ENCODE data around the gene NEB.

NEB gene

DNA sequence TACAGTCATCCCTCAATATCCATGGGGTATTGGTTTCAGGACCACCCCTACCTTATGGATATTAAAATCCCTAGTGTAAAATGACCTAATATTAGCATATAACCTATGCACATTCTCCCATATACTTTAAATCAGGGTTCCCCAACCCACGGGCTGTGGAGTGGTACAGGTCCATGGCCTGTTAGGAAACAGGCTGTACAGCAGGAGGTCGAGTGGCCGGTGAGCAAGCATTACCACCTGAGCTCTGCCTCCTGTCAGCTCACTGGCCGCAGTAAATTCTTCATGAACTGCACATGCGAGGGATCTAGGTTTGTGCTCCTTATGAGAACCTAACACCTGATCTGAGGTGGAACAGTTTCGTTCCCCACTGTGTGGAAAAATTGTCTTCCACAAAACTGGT, 250.7 kb downstream of the NEB start:
- Histone ChIP-seq H3K4me1 (ENCODE audit: control insufficient read depth, insufficient read depth, low read length) (no peaks in the 10 kb centered on the region), H3K27ac (ENCODE audit: low read length) (no peak overlapping the region), H3K9me3 (ENCODE audit: control insufficient read depth in 2 of 2, low read length in 2 of 2) (no peaks in the 10 kb centered on the region), H3K36me3 (ENCODE audit: control insufficient read depth in 2 of 2, insufficient read depth in 2 of 2, low read length in 2 of 2) (peaks cover 3 to 7% of the 10 kb centered on the region in 2 donors), H3K4me3 (ENCODE audit: low read length in 2 of 2) (no peak overlapping the region), H3K9ac (ENCODE audit: low read length in 2 of 2) (no peak overlapping the region), H3K27me3 (ENCODE audit: control insufficient read depth in 1 of 2, insufficient read depth in 2 of 2, low read length in 2 of 2) (no peaks in the 10 kb centered on the region)

DNA sequence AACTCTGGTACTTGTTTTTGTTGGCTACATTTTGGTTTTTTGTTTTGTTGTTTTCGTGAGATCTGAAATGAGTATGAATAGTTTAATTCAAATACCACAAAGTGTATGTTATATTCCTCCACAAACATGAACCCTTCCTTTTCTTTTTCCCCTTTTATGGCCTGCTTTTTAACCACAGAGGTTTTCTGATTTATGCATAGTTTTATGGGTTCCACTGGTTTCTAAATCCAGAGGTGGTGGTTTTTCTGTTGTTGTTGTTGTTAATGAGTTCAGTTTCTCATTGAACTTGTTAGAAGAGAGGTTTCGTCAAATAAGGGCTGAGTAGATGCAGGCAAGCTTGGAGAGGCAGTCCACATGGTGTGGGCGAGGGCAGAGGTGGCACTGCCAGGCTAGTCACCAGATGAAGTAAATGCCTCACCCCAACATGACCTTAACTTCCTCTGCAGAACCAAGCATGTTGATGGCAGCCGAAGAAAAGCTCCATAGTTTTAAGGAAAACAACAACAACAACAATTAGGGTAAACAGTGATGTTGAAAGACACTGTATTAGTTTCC, 252.0 kb downstream of the NEB start:
- peaks cover 3 to 7% of the 10 kb centered on the region in 2 donors for H3K36me3 ChIP-seq (ENCODE audit: control insufficient read depth in 2 of 2, insufficient read depth in 2 of 2, low read length in 2 of 2)
- H3K27ac ChIP-seq (ENCODE audit: low read length), result no peak overlapping the region
- no peaks in the 10 kb centered on the region for H3K9me3 ChIP-seq (ENCODE audit: control insufficient read depth in 2 of 2, low read length in 2 of 2)
- no peak overlapping the region for H3K9ac ChIP-seq (ENCODE audit: low read length in 2 of 2)
- H3K27me3 ChIP-seq (ENCODE audit: control insufficient read depth in 1 of 2, insufficient read depth in 2 of 2, low read length in 2 of 2), result no peaks in the 10 kb centered on the region
- no peak overlapping the region for H3K4me3 ChIP-seq (ENCODE audit: low read length in 2 of 2)
- no peaks in the 10 kb centered on the region for H3K4me1 ChIP-seq (ENCODE audit: control insufficient read depth, insufficient read depth, low read length)

DNA sequence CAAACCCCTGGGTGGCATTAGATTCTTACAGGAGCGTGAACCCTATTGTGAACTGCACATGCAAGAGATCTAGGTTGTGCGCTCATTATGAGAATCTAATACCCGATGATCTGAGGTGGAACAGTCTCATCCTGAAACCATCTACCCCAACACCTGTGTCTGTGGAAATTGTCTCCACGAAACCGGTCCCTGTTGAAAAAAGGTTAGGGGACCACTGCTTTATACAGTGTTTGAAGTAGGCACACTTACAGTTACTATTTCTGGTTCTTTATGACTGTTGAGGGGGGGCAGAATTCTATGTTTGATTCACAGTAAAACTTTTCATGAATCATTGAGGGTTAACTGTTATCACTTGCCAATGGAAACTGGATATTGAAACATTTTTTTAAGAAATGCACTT, 252.5 kb downstream of the NEB start:
- H3K9me3 ChIP-seq (ENCODE audit: control insufficient read depth in 2 of 2, low read length in 2 of 2), result no peaks in the 10 kb centered on the region
- no peak overlapping the region for H3K27ac ChIP-seq (ENCODE audit: low read length)
- no peaks in the 10 kb centered on the region for H3K27me3 ChIP-seq (ENCODE audit: control insufficient read depth in 1 of 2, insufficient read depth in 2 of 2, low read length in 2 of 2)
- no peaks in the 10 kb centered on the region for H3K4me1 ChIP-seq (ENCODE audit: control insufficient read depth, insufficient read depth, low read length)
- H3K36me3 ChIP-seq (ENCODE audit: control insufficient read depth in 2 of 2, insufficient read depth in 2 of 2, low read length in 2 of 2), result peaks cover 3 to 7% of the 10 kb centered on the region in 2 donors
- no peak overlapping the region for H3K9ac ChIP-seq (ENCODE audit: low read length in 2 of 2)
- no peak overlapping the region for H3K4me3 ChIP-seq (ENCODE audit: low read length in 2 of 2)

DNA sequence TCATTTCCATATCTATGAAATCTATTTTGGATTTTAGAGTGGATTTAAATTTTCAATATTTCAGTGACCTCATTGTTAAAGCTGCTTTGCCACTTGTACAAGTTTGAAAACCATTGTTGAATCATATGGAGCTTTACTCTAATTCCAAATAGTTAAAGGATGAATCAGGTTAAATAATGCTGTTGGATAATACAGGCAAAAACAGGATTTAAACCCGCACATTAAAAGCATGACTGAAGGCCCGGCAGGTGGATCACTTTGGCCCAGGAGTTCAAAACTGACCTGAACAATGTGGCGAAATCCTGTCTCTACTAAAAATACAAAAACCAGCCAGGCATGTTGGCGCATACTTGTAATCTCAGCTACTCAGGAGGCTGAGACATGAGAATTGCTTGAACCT, 256.3 kb downstream of the NEB start:
- no peaks in the 10 kb centered on the region for H3K9me3 ChIP-seq (ENCODE audit: control insufficient read depth in 2 of 2, low read length in 2 of 2)
- no peak overlapping the region for H3K27ac ChIP-seq (ENCODE audit: low read length)
- no peaks in the 10 kb centered on the region for H3K27me3 ChIP-seq (ENCODE audit: control insufficient read depth in 1 of 2, insufficient read depth in 2 of 2, low read length in 2 of 2)
- H3K4me3 ChIP-seq (ENCODE audit: low read length in 2 of 2), result no peak overlapping the region
- H3K36me3 ChIP-seq (ENCODE audit: control insufficient read depth in 2 of 2, insufficient read depth in 2 of 2, low read length in 2 of 2), result peaks cover 4 to 19% of the 10 kb centered on the region in 2 donors
- H3K4me1 ChIP-seq (ENCODE audit: control insufficient read depth, insufficient read depth, low read length), result no peaks in the 10 kb centered on the region
- H3K9ac ChIP-seq (ENCODE audit: low read length in 2 of 2), result no peak overlapping the region

DNA sequence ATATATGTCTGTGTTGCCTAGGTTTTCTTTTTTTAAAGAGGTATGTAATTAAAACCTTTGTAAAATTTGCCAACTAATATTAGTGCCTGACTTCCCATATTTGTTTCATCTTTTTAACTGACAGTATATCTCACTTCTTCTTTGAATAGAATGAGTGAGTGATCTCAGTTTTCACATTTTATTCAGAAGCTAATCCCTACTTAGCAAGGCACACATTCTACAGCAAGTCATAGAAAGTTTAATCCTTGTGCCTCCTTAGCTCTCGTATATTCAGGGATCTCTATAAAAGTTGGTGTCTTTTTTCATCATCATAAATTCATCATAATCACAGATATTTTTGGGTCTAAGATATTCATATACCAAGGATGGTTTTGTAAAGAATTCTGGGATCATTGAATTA, 258.0 kb downstream of the NEB start:
- Histone ChIP-seq H3K27me3 (ENCODE audit: control insufficient read depth in 1 of 2, insufficient read depth in 2 of 2, low read length in 2 of 2) (no peaks in the 10 kb centered on the region), H3K4me1 (ENCODE audit: control insufficient read depth, insufficient read depth, low read length) (no peaks in the 10 kb centered on the region), H3K9me3 (ENCODE audit: control insufficient read depth in 2 of 2, low read length in 2 of 2) (no peaks in the 10 kb centered on the region), H3K36me3 (ENCODE audit: control insufficient read depth in 2 of 2, insufficient read depth in 2 of 2, low read length in 2 of 2) (peaks cover 4 to 16% of the 10 kb centered on the region in 2 donors), H3K9ac (ENCODE audit: low read length in 2 of 2) (no peak overlapping the region), H3K27ac (ENCODE audit: low read length) (no peak overlapping the region), H3K4me3 (ENCODE audit: low read length in 2 of 2) (no peak overlapping the region)

DNA sequence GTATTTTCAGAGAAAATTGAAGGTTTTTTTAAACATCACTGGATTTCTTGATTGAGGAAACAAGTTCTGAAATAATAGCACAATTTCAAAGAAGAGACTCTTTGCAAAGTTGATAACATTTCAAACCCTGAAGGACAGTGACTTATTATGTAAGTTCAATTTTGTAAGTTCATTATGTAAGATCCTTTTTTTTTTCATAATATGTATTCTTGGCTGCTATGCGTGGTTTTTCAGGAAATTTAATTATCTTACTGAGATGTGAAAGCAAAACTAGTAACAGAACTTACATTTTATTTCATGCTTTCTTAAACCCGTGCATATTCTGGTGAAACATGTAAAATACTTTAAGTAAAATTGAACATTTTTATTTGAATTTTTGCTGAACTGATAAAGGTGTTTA, 259.2 kb downstream of the NEB start:
- Histone ChIP-seq H3K4me3 (ENCODE audit: low read length in 2 of 2) (no peak overlapping the region), H3K27ac (ENCODE audit: low read length) (no peak overlapping the region), H3K36me3 (ENCODE audit: control insufficient read depth in 2 of 2, insufficient read depth in 2 of 2, low read length in 2 of 2) (peaks cover 8 to 21% of the 10 kb centered on the region in 2 donors), H3K27me3 (ENCODE audit: control insufficient read depth in 1 of 2, insufficient read depth in 2 of 2, low read length in 2 of 2) (no peaks in the 10 kb centered on the region), H3K9ac (ENCODE audit: low read length in 2 of 2) (no peak overlapping the region), H3K4me1 (ENCODE audit: control insufficient read depth, insufficient read depth, low read length) (no peaks in the 10 kb centered on the region), H3K9me3 (ENCODE audit: control insufficient read depth in 2 of 2, low read length in 2 of 2) (no peaks in the 10 kb centered on the region)

DNA sequence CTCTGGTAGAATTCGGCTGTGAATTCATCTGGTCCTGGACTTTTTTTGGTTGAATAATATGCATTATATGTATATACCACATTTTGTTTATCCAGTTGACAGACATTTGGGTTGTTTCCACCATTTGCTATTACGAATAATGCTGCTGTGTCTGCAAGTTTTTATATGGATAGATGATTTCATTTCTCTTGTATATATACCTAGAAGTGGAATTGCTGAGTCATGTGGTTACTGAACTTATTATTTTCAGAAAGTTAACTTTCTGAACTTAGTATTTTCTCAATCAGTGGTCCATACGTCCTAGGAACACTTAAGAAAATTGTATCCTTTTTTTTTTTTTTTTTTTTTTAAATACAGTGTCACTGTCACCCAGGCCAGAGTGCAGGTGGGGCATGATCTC, 261.3 kb downstream of the NEB start:
- no peak overlapping the region for H3K27ac ChIP-seq (ENCODE audit: low read length)
- H3K4me3 ChIP-seq (ENCODE audit: low read length in 2 of 2), result no peak overlapping the region
- peaks cover 20 to 41% of the 10 kb centered on the region in 2 donors for H3K36me3 ChIP-seq (ENCODE audit: control insufficient read depth in 2 of 2, insufficient read depth in 2 of 2, low read length in 2 of 2)
- H3K4me1 ChIP-seq (ENCODE audit: control insufficient read depth, insufficient read depth, low read length), result no peaks in the 10 kb centered on the region
- no peaks in the 10 kb centered on the region for H3K9me3 ChIP-seq (ENCODE audit: control insufficient read depth in 2 of 2, low read length in 2 of 2)
- no peaks in the 10 kb centered on the region for H3K27me3 ChIP-seq (ENCODE audit: control insufficient read depth in 1 of 2, insufficient read depth in 2 of 2, low read length in 2 of 2)
- H3K9ac ChIP-seq (ENCODE audit: low read length in 2 of 2), result no peak overlapping the region

DNA sequence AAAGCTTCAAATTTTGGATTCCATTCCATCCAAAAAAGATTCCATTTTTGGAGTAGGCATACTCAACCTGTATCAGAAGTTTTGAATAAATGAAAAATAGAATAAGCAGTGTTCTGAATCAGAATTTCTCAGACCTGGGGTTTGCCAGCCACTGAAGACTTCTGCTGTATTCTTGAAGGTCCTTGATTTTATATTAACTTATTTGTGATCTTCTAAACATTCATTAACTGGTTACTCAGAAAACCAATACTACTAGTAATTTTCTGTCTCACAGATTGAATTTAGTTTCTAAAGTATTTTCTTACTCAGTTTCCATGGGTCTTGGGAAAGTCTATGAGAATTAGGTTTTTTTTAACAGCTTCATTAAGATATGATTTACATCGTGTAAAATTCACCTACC, 263.7 kb downstream of the NEB start:
- Histone ChIP-seq H3K9me3 (ENCODE audit: control insufficient read depth in 2 of 2, low read length in 2 of 2) (no peaks in the 10 kb centered on the region), H3K27me3 (ENCODE audit: control insufficient read depth in 1 of 2, insufficient read depth in 2 of 2, low read length in 2 of 2) (no peaks in the 10 kb centered on the region), H3K36me3 (ENCODE audit: control insufficient read depth in 2 of 2, insufficient read depth in 2 of 2, low read length in 2 of 2) (peaks cover 20 to 49% of the 10 kb centered on the region in 2 donors), H3K4me3 (ENCODE audit: low read length in 2 of 2) (no peak overlapping the region), H3K27ac (ENCODE audit: low read length) (no peak overlapping the region), H3K4me1 (ENCODE audit: control insufficient read depth, insufficient read depth, low read length) (no peaks in the 10 kb centered on the region), H3K9ac (ENCODE audit: low read length in 2 of 2) (no peak overlapping the region)

DNA sequence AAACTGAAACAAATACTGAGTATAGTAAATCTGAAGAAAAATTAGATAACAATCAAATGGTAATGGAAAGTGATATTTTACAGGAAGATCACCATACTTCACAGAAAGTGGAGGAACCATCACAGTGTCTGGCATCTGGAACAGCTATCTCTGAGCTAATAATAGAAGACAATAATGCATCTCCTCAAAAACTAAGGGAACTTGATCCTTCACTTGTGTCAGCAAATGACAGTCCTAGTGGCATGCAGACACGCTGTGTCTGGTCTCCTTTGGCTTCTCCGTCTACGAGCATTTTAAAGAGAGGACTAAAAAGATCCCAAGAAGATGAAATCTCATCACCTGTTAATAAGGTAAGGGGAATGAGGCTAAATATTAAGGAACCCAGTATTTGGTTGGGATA, 268.5 kb downstream of the NEB start:
- no peak overlapping the region for H3K27ac ChIP-seq (ENCODE audit: low read length)
- no peak overlapping the region for H3K9ac ChIP-seq (ENCODE audit: low read length in 2 of 2)
- H3K4me3 ChIP-seq (ENCODE audit: low read length in 2 of 2), result no peak overlapping the region
- H3K9me3 ChIP-seq (ENCODE audit: control insufficient read depth in 2 of 2, low read length in 2 of 2), result no peaks in the 10 kb centered on the region
- H3K36me3 ChIP-seq (ENCODE audit: control insufficient read depth in 2 of 2, insufficient read depth in 2 of 2, low read length in 2 of 2), result peaks cover 23 to 55% of the 10 kb centered on the region in 2 donors
- no peaks in the 10 kb centered on the region for H3K4me1 ChIP-seq (ENCODE audit: control insufficient read depth, insufficient read depth, low read length)
- H3K27me3 ChIP-seq (ENCODE audit: control insufficient read depth in 1 of 2, insufficient read depth in 2 of 2, low read length in 2 of 2), result no peaks in the 10 kb centered on the region

DNA sequence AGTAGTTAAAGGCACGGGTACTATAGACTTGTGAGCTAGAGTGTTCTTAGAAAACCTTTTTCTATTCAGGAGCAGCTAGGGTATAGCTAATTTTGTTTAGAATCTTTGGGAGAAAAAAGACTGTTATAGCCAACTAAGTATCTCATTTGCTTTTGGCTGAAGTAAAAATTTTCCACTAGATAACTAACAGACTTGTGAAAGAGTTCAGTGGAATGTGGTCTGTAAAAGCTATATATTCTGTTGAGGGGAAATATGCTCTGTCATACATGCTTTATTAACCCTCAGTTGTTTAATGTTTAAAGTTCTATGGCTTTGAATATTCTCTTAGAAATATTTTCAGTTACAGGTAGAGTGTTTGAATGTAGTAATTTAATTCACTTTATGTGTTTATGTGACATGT, 274.9 kb downstream of the NEB start:
- no peaks in the 10 kb centered on the region for H3K4me1 ChIP-seq (ENCODE audit: control insufficient read depth, insufficient read depth, low read length)
- H3K36me3 ChIP-seq (ENCODE audit: control insufficient read depth in 2 of 2, insufficient read depth in 2 of 2, low read length in 2 of 2), result peaks cover 8 to 27% of the 10 kb centered on the region in 2 donors
- H3K9me3 ChIP-seq (ENCODE audit: control insufficient read depth in 2 of 2, low read length in 2 of 2), result no peaks in the 10 kb centered on the region
- no peak overlapping the region for H3K27ac ChIP-seq (ENCODE audit: low read length)
- no peak overlapping the region for H3K4me3 ChIP-seq (ENCODE audit: low read length in 2 of 2)
- no peaks in the 10 kb centered on the region for H3K27me3 ChIP-seq (ENCODE audit: control insufficient read depth in 1 of 2, insufficient read depth in 2 of 2, low read length in 2 of 2)
- no peak overlapping the region for H3K9ac ChIP-seq (ENCODE audit: low read length in 2 of 2)

DNA sequence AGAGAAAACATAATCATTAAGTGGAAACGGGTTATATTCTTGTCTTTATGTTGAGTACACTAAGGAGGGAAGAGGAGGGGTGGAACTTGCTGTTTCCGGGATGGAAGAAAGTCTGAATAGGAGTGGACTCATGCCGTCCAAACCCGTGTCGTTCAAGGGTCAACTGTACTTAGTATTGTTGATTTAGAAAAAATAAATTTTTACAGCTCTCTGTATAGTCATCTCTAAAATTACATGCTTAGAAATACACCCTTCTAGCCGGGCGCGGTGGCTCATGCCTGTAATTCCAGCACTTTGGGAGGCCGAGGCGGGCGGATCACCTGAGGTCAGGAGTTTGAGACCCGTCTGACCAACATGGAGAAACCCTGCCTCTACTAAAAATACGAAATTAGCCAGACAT, 295.1 kb downstream of the NEB start:
- Histone ChIP-seq H3K4me3 (ENCODE audit: low read length in 2 of 2) (no peak overlapping the region), H3K9ac (ENCODE audit: low read length in 2 of 2) (no peak overlapping the region), H3K27ac (ENCODE audit: low read length) (no peak overlapping the region), H3K27me3 (ENCODE audit: control insufficient read depth in 1 of 2, insufficient read depth in 2 of 2, low read length in 2 of 2) (no peaks in the 10 kb centered on the region), H3K36me3 (ENCODE audit: control insufficient read depth in 2 of 2, insufficient read depth in 2 of 2, low read length in 2 of 2) (peaks cover 28 to 35% of the 10 kb centered on the region in 2 donors), H3K4me1 (ENCODE audit: control insufficient read depth, insufficient read depth, low read length) (no peaks in the 10 kb centered on the region), H3K9me3 (ENCODE audit: control insufficient read depth in 2 of 2, low read length in 2 of 2) (no peaks in the 10 kb centered on the region)

All from stomach smooth muscle (tissue), 2 donors.